Suprapubic skin (tissue), 4 donors: Measurements from ENCODE around the gene GPR135. TPM values are rescaled to one million over a fixed set of nuclear protein-coding genes. Genes with fewer than 3 reads are reported as not detected.

ENCODE experiments used
- DNase-seq, 2 donors: peaks; one replicate each; pipeline ENCODE4 v3.0.0-alpha.2; 2019; ENCODE audit warnings: low spot score in 2 of 2
- H3K27ac ChIP-seq: fragments of 200-600 bp; sonication (generic); one replicate; pipeline ENCODE4 v1.5.1; 2019
- H3K27me3 ChIP-seq: fragments of 200-600 bp; sonication (generic); one replicate; pipeline ENCODE4 v1.5.1; 2019
- H3K36me3 ChIP-seq: fragments of 200-600 bp; sonication (generic); one replicate; pipeline ENCODE4 v1.5.1; 2019
- H3K4me1 ChIP-seq: fragments of 200-600 bp; sonication (generic); one replicate; pipeline ENCODE4 v1.5.1; 2019
- H3K4me3 ChIP-seq: fragments of 200-600 bp; sonication (generic); one replicate; pipeline ENCODE4 v1.5.1; 2019; ENCODE audit warnings: mild to moderate bottlenecking
- H3K9me3 ChIP-seq: fragments of 200-600 bp; sonication (generic); one replicate; pipeline ENCODE4 v1.5.1; 2019
- EP300 ChIP-seq: sonication (generic); formaldehyde crosslinking; IDR thresholded peaks from one replicate; pipeline ENCODE4 v1.6.1; 2017; ENCODE audit warnings: antibody characterized with exemption
- POLR2A ChIP-seq, 2 donors: fragments of 450-650 bp; IDR thresholded peaks; one replicate each; pipeline ENCODE4 v1.6.1; 2017; ENCODE audit warnings: antibody characterized with exemption in 2 of 2, mild to moderate bottlenecking in 2 of 2, moderate library complexity in 2 of 2
- POLR2AphosphoS5 ChIP-seq, 3 donors: sonication (generic); formaldehyde crosslinking; IDR thresholded peaks; one replicate each; pipeline ENCODE4 v1.6.1; 2017; ENCODE audit warnings: antibody characterized with exemption in 3 of 3
- WGBS: methylation state at CpG from one replicate; pipeline ENCODE4 v1.1.5; 2018; 5-methylcytosine and 5-hydroxymethylcytosine counted together
- total RNA-seq, 4 donors: library from RNA; depleted of rRNA; stranded (reverse); fragments of >200 nt; gene quantifications; one replicate each; pipeline ENCODE4 v1.1.0, GENCODE V29; 2016
- TF ChIP-seq, protein P1 (sequence below), 2 donors: fragments of 200-600 bp in 1 of 2; fragments of 450-650 bp in 1 of 2; sonication (generic) in 1 of 2; IDR thresholded peaks; one replicate each; pipeline ENCODE4 v1.5.1; 2016 to 2019; ENCODE audit warnings: antibody characterized with exemption in 2 of 2, mild to moderate bottlenecking in 1 of 2, moderate library complexity in 1 of 2

GPR135 gene
- total RNA-seq, 4 donors from 2014 or later, result 1.3 to 5.9 (median 2.4) TPM

DNA sequence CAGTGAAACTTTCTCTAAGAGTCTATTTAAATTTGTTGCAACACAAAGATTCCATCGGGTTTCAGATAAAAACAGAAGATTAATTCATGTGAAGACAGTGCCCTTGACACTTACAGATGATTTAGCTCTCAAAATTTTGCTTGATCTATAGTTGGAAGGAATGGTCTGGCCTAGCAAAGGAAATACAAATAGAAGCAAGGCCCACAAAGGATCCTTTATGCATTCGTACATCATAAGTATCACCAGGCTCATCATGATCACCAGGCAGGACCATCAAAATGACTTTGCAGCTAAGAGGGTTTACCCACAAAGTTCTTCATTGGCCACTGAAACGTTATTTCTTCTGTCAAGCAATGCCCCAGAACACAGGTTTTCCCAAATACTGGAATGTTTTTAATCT is 43.9 kb upstream of the GPR135 start:
- Histone ChIP-seq H3K9me3 (no peaks in the 10 kb centered on the region), H3K27ac (no peak overlapping the region), H3K4me1 (no peaks in the 10 kb centered on the region), H3K27me3 (no peaks in the 10 kb centered on the region), H3K36me3 (peaks cover 14% of the 10 kb centered on the region), H3K4me3 (no peak overlapping the region)
- no peak for DNase-seq
- 63% methylated on average over 3 of the region's 3 CpGs for WGBS
- TF ChIP-seq POLR2AphosphoS5 (IDR thresholded peaks at IDR 0.05) (no peak), POLR2A (IDR thresholded peaks at IDR 0.05) (no peak), EP300 (no peak)
- TF ChIP-seq, protein P1, sequence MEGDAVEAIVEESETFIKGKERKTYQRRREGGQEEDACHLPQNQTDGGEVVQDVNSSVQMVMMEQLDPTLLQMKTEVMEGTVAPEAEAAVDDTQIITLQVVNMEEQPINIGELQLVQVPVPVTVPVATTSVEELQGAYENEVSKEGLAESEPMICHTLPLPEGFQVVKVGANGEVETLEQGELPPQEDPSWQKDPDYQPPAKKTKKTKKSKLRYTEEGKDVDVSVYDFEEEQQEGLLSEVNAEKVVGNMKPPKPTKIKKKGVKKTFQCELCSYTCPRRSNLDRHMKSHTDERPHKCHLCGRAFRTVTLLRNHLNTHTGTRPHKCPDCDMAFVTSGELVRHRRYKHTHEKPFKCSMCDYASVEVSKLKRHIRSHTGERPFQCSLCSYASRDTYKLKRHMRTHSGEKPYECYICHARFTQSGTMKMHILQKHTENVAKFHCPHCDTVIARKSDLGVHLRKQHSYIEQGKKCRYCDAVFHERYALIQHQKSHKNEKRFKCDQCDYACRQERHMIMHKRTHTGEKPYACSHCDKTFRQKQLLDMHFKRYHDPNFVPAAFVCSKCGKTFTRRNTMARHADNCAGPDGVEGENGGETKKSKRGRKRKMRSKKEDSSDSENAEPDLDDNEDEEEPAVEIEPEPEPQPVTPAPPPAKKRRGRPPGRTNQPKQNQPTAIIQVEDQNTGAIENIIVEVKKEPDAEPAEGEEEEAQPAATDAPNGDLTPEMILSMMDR (IDR thresholded peaks at IDR 0.05), result no peak

DNA sequence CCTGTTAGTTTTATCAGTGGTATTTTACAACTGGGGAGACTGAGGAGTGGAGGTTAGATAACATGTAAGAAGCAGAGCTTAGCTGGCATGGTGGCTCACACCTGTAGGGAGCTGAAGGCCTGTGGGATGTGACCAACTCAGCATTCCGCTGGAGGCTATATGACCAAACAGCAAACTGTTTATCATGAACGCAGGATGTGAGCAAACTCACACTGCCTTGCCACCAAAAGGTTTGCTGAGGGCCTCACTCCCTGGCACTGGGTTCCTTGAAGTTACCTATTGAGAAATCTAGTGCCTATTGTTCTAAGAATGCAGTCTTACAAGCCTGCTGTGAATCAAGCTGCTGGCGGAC is 42.5 kb upstream of the GPR135 start:
- WGBS, result 97% methylated on average over 3 of the region's 3 CpGs
- Histone ChIP-seq H3K36me3 (peaks cover 25% of the 10 kb centered on the region), H3K9me3 (no peaks in the 10 kb centered on the region), H3K27ac (no peak overlapping the region), H3K4me1 (no peaks in the 10 kb centered on the region), H3K27me3 (no peaks in the 10 kb centered on the region), H3K4me3 (no peak overlapping the region)
- TF ChIP-seq EP300, result no peak
- no peak for TF ChIP-seq POLR2A (IDR thresholded peaks at IDR 0.05)
- TF ChIP-seq, protein P1 (IDR thresholded peaks at IDR 0.05), result no peak
- no peak for TF ChIP-seq POLR2AphosphoS5 (IDR thresholded peaks at IDR 0.05)
- no peak for DNase-seq

DNA sequence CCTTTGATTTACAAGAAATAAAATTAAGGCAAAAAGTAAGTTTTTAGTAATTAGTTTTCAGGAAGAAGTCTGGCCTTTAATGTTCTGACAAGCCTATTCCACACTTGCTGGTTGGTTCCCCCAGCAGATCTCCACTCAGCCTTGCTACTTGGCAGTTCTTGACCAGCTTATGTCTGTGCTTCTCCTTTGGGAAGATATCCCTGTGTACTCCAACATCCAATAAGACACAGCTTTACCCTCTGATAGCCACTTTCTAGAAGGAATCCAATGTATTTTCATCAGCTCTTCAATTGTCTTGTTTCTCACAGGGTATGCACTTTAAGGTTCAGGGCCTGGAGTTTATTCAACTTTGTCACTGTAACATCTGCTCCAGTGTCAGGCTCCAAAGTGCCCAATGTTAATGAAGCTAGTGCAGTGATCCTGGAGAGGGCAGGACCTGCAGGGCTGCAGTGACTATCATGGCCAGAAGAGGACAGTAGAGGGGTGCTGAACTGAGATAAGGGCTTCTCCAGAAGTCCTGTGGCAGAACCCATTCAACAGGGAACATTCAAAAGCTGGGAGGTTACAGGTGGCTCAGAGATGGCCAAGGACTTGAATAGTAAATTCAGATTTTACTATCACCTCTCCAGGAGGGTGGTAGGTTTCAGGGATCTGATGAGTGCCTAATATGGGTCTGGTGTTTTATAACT is 42.0 kb upstream of the GPR135 start:
- DNase-seq, result no peak
- Histone ChIP-seq H3K4me3 (no peak overlapping the region), H3K27me3 (no peaks in the 10 kb centered on the region), H3K4me1 (no peaks in the 10 kb centered on the region), H3K36me3 (peaks cover 25% of the 10 kb centered on the region), H3K27ac (no peak overlapping the region), H3K9me3 (no peaks in the 10 kb centered on the region)
- TF ChIP-seq POLR2A (IDR thresholded peaks at IDR 0.05) (no peak), EP300 (no peak), POLR2AphosphoS5 (IDR thresholded peaks at IDR 0.05) (no peak)
- TF ChIP-seq, protein P1 (IDR thresholded peaks at IDR 0.05), result peak in 1 of 2 donors; percentile 70

DNA sequence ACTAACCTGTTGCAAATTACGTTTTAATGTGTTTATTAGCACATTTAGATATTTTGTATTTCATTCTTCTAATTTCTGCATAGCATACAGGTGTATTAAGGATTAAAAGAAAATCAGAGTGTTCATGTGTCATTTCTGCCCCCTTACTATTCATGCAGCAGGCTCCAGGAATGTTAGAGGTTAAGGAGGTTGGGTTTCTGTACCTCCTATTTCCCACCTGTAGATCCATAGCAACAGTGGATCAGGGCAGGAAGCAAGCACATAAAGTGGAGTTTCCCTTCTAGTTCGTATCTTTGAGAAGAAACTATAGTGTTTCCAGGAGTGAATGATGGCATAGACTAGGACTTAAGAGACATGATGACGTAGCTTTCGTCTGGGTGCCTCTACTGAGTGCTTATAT is 38.1 kb upstream of the GPR135 start:
- Histone ChIP-seq H3K27ac (no peak overlapping the region), H3K4me3 (no peak overlapping the region), H3K27me3 (no peaks in the 10 kb centered on the region), H3K9me3 (no peaks in the 10 kb centered on the region), H3K36me3 (peaks cover 37% of the 10 kb centered on the region), H3K4me1 (no peaks in the 10 kb centered on the region)
- TF ChIP-seq POLR2AphosphoS5 (IDR thresholded peaks at IDR 0.05) (no peak), POLR2A (IDR thresholded peaks at IDR 0.05) (no peak), EP300 (no peak)
- TF ChIP-seq, protein P1 (IDR thresholded peaks at IDR 0.05), result no peak
- no peak for DNase-seq
- 70% methylated on average over 4 of the region's 4 CpGs for WGBS

DNA sequence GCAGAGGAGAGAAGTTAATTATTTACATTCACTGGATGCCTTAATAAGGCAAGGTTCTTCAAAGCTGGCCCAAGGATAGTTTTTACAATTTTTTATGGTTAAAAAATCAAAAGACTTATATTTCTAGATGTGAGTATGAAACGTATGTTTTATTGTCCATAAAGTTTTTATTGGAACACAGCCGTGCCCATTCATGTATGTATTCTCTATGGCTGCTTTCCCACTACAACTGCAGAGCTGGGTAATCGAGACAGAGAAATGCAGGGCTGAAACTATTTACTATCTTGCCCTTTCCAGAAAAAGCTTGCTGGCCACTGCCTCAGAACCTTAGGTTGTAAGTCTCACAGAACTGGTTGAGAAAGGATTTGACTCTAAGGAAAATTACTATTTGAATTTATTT is 35.6 kb upstream of the GPR135 start:
- TF ChIP-seq, protein P1 (IDR thresholded peaks at IDR 0.05), result no peak
- TF ChIP-seq POLR2AphosphoS5 (IDR thresholded peaks at IDR 0.05) (no peak), POLR2A (IDR thresholded peaks at IDR 0.05) (no peak), EP300 (no peak)
- 82% methylated on average over 3 of the region's 3 CpGs for WGBS
- peaks cover 52% of the 10 kb centered on the region for H3K36me3 ChIP-seq
- H3K27me3 ChIP-seq, result no peaks in the 10 kb centered on the region
- no peaks in the 10 kb centered on the region for H3K4me1 ChIP-seq
- no peaks in the 10 kb centered on the region for H3K9me3 ChIP-seq
- no peak overlapping the region for H3K4me3 ChIP-seq
- DNase-seq, result no peak
- no peak overlapping the region for H3K27ac ChIP-seq
